HCT116 (cell line): ENCODE data around the gene GADD45G. TPM values are rescaled to one million over a fixed set of nuclear protein-coding genes. Genes with fewer than 3 reads are reported as not detected.

Experiments
- ATAC-seq: fragments of 200-7000 bp; cut with Tn5 transposase; 2 replicates; pipeline ENCODE4 v1.9.1; 2020; ENCODE audit warnings: mild to moderate bottlenecking, moderate library complexity
- BruUV-seq: library from RNA; stranded (reverse); fragments of 400-500 nt; replicated peaks from 2 replicates; lab custom pipeline; 2021; lab: Mats Ljungman, UMichigan
- CTCF ChIA-PET: fragments of 300-600 bp; sonication (Branson Sonifier 250); formaldehyde crosslinking; loops from one replicate; lab custom pipeline; 2021; ENCODE audit warnings: antibody characterized with exemption; lab: Charles Lee
- POLR2A ChIA-PET: fragments of 300-600, 350-600 bp; sonication (Branson Sonifier 250); formaldehyde crosslinking; loops from one replicate; lab custom pipeline; 2021; ENCODE audit warnings: antibody characterized with exemption; lab: Charles Lee
- RAD21 ChIA-PET, 2 experiments: fragments of 300-600 bp; sonication (Branson Sonifier 250); formaldehyde crosslinking; loops; one replicate each; lab custom pipeline; 2023; ENCODE audit warnings: low total read pairs in 2 of 2; ENCODE audit not compliant: uncharacterized antibody in 2 of 2, unreplicated experiment in 2 of 2, low non-redundant PET in 1 of 2; lab: Charles Lee
- DNase-seq: peaks from one replicate; pipeline ENCODE4 v3.0.0-alpha.2; 2010; ENCODE audit warnings: low read depth, low spot score
- H2AFZ ChIP-seq: fragments of 200-600 bp; shearing (Covaris generic), sonication (generic); 2 replicates; pipeline ENCODE4 v1.6.1; 2017; ENCODE audit warnings: low read depth, mixed run types, mixed read lengths, antibody characterized with exemption, low read length; ENCODE audit not compliant: poor library complexity, severe bottlenecking
- H3K27ac ChIP-seq: 2 replicates; pipeline ENCODE4 v1.5.1; 2012; ENCODE audit warnings: low read depth, low read length
- H3K27me3 ChIP-seq: fragments of 200-600 bp; sonication (generic); 2 replicates; pipeline ENCODE4 v1.6.1; 2016; ENCODE audit warnings: mixed run types, low read length, mixed read lengths; ENCODE audit not compliant: insufficient read depth
- H3K36me3 ChIP-seq, 2 experiments: fragments of 200-500 bp in 1 of 2; fragments of 200-600 bp in 1 of 2; sonication (Bioruptor generic) in 1 of 2; sonication (generic) in 1 of 2; 2 replicates each; pipeline versions ENCODE4 v1.5.1 to v1.6.1; 2014 to 2016; ENCODE audit warnings: low read length in 2 of 2, inconsistent platforms in 1 of 2, mixed read lengths in 1 of 2, mixed run types in 1 of 2; ENCODE audit not compliant: insufficient read depth in 2 of 2, control insufficient read depth in 1 of 2
- H3K4me1 ChIP-seq, 2 experiments: fragments of 200-600 bp in 1 of 2; sonication (generic) in 1 of 2; 2 replicates each; pipeline versions ENCODE4 v1.5.1 to v1.6.1; 2012 to 2017; ENCODE audit warnings: low read length in 2 of 2, inconsistent platforms in 1 of 2, mild to moderate bottlenecking in 1 of 2, mixed read lengths in 1 of 2, mixed run types in 1 of 2, moderate library complexity in 1 of 2; ENCODE audit not compliant: insufficient read depth in 2 of 2, control insufficient read depth in 1 of 2
- H3K4me2 ChIP-seq: fragments of 200-600 bp; sonication (generic); 2 replicates; pipeline ENCODE4 v1.6.1; 2017; ENCODE audit warnings: mixed run types, low read length, mixed read lengths
- H3K4me3 ChIP-seq, 2 experiments: fragments of 200-600 bp in 1 of 2; sonication (generic) in 1 of 2; replicated peaks in 1 of 2; 2 replicates each; pipeline ENCODE4 v1.5.1; 2011 to 2016; ENCODE audit warnings: low read length in 2 of 2, control low read depth in 1 of 2, low read depth in 1 of 2, mild to moderate bottlenecking in 1 of 2, mixed read lengths in 1 of 2, mixed run types in 1 of 2
- H3K79me2 ChIP-seq: fragments of 200-600 bp; sonication (generic); 2 replicates; pipeline ENCODE4 v1.6.1; 2017; ENCODE audit warnings: mild to moderate bottlenecking, mixed run types, low read length, moderate library complexity, mixed read lengths; ENCODE audit not compliant: insufficient read depth
- H3K9ac ChIP-seq: fragments of 200-600 bp; sonication (generic); 2 replicates; pipeline ENCODE4 v1.6.1; 2016; ENCODE audit warnings: low read length, mixed read lengths
- H3K9me2 ChIP-seq: fragments of 200-600 bp; sonication (generic), shearing (Covaris generic); 2 replicates; pipeline ENCODE4 v1.6.1; 2017; ENCODE audit warnings: mixed run types, mild to moderate bottlenecking, moderate library complexity; ENCODE audit not compliant: insufficient read depth
- H3K9me3 ChIP-seq, 2 experiments: fragments of 200-500 bp in 1 of 2; fragments of 200-600 bp in 1 of 2; sonication (Bioruptor generic) in 1 of 2; sonication (generic) in 1 of 2; 2 replicates each; pipeline ENCODE4 v1.6.1; 2014 to 2017; ENCODE audit warnings: low read length in 2 of 2, mixed read lengths in 2 of 2, inconsistent platforms in 1 of 2, low read depth in 1 of 2, mild to moderate bottlenecking in 1 of 2, mixed run types in 1 of 2, moderate library complexity in 1 of 2; ENCODE audit not compliant: control insufficient read depth in 1 of 2, insufficient read depth in 1 of 2
- H4K20me1 ChIP-seq: fragments of 200-600 bp; sonication (generic), shearing (Covaris generic); 2 replicates; pipeline ENCODE4 v1.6.1; 2017; ENCODE audit warnings: mixed run types, mild to moderate bottlenecking, moderate library complexity; ENCODE audit not compliant: insufficient read depth
- CBX3 ChIP-seq: IDR thresholded peaks from 2 replicates; pipeline ENCODE4 v1.6.1; 2012; ENCODE audit warnings: low read depth
- JUND ChIP-seq: IDR thresholded peaks from 2 replicates; pipeline ENCODE4 v1.6.1; 2012
- POLR2AphosphoS5 ChIP-seq: IDR thresholded peaks from 2 replicates; pipeline ENCODE4 v1.6.1; 2011; ENCODE audit warnings: mild to moderate bottlenecking, low read depth, low read length, moderate library complexity
- TCF7L2 ChIP-seq: IDR thresholded peaks from 2 replicates; pipeline ENCODE4 v1.7.0; 2011; ENCODE audit warnings: borderline replicate concordance, inconsistent platforms; ENCODE audit not compliant: insufficient read depth, insufficient read length; ENCODE audit errors: extremely low read depth
- intact Hi-C: fragments of 100-400 bp; cut with micrococcal nuclease; formaldehyde crosslinking; loops from 2 replicates; pipeline ENCODE4 v1.10.0; 2022
- total RNA-seq: library from RNA; stranded (reverse); gene quantifications from one replicate; pipeline ENCODE4 v1.2.1, GENCODE V29; 2021; ENCODE audit not compliant: unreplicated experiment
- TF ChIP-seq, protein P1 (sequence below): IDR thresholded peaks from 2 replicates; pipeline ENCODE4 v1.6.1; 2012; ENCODE audit warnings: low read depth
- TF ChIP-seq, protein P2 (sequence below): IDR thresholded peaks from 2 replicates; pipeline ENCODE4 v1.6.1; 2012

The GADD45G gene
- total RNA-seq, 1 experiment from 2014 or later: not detected

DNA sequence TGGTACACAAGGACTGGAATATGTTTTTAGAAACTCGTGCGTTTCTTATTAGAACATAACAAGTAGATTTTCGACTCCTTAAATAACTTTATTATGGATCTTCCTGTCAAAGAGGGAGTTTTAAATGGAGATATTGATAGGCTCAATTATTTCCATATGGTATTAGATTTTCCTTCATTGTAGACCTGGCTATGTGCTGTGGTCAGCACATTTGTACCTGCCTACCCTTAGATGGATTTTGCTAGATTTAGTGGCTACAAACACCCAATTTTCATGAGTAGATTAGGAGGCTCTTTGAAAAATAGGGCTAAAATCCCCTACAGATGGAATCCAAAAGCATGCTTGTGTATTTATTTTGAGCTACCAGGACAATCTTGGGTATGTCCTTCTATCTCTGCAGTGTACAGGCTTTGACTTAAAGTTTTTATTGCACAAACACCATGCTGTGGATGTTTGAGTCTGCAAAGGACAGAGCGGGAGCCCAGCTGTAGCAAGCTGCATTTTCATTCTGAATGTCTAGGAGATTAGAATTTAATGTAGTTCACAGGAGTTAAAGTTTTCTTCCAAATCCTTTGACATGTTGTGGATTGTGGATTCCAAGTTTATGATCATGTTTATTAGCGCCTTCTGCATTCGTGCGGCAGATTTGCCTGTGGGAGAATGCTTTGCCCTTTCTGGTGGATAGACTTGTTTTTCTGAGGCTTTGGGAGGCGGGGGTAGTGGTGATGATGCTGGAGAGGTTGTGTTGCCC, 41.6 kb downstream of the GADD45G start:
- ChIA-PET RAD21 (no interaction called here), POLR2A (no interaction called here), CTCF (interaction anchor here (0.9 kb wide), 1 partner anchor 108 kb away, joined by 3 read pairs; no protein-coding TSS in a partner anchor)
- DNase-seq: no peak
- no peaks in the 10 kb centered on the region for H3K9me2 ChIP-seq
- H3K27me3 ChIP-seq: peaks cover 11% of the 10 kb centered on the region; the same call in 1 of the 2 replicates
- no TSS peak for BruUV-seq
- no peak overlapping the region for H3K4me3 ChIP-seq
- H3K9me3 ChIP-seq: no peaks in the 10 kb centered on the region
- no peak overlapping the region for H3K9ac ChIP-seq
- no peak overlapping the region for H3K4me2 ChIP-seq
- H3K4me1 ChIP-seq: no peaks in the 10 kb centered on the region
- no peaks in the 10 kb centered on the region for H3K79me2 ChIP-seq
- H3K36me3 ChIP-seq: no peaks in the 10 kb centered on the region
- intact Hi-C loops: no loop called here
- no peak overlapping the region for H3K27ac ChIP-seq
- H4K20me1 ChIP-seq: no peaks in the 10 kb centered on the region
- H2AFZ ChIP-seq: no peak overlapping the region
- no peak for ATAC-seq
- TF ChIP-seq TCF7L2 (no peak), JUND (no peak), CBX3 (no peak), POLR2AphosphoS5 (no peak)
- TF ChIP-seq, protein P1, sequence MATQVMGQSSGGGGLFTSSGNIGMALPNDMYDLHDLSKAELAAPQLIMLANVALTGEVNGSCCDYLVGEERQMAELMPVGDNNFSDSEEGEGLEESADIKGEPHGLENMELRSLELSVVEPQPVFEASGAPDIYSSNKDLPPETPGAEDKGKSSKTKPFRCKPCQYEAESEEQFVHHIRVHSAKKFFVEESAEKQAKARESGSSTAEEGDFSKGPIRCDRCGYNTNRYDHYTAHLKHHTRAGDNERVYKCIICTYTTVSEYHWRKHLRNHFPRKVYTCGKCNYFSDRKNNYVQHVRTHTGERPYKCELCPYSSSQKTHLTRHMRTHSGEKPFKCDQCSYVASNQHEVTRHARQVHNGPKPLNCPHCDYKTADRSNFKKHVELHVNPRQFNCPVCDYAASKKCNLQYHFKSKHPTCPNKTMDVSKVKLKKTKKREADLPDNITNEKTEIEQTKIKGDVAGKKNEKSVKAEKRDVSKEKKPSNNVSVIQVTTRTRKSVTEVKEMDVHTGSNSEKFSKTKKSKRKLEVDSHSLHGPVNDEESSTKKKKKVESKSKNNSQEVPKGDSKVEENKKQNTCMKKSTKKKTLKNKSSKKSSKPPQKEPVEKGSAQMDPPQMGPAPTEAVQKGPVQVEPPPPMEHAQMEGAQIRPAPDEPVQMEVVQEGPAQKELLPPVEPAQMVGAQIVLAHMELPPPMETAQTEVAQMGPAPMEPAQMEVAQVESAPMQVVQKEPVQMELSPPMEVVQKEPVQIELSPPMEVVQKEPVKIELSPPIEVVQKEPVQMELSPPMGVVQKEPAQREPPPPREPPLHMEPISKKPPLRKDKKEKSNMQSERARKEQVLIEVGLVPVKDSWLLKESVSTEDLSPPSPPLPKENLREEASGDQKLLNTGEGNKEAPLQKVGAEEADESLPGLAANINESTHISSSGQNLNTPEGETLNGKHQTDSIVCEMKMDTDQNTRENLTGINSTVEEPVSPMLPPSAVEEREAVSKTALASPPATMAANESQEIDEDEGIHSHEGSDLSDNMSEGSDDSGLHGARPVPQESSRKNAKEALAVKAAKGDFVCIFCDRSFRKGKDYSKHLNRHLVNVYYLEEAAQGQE: no peak
- TF ChIP-seq, protein P2, sequence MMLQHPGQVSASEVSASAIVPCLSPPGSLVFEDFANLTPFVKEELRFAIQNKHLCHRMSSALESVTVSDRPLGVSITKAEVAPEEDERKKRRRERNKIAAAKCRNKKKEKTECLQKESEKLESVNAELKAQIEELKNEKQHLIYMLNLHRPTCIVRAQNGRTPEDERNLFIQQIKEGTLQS: no peak
